ENCODE data around the gene MYO16.

DNA sequence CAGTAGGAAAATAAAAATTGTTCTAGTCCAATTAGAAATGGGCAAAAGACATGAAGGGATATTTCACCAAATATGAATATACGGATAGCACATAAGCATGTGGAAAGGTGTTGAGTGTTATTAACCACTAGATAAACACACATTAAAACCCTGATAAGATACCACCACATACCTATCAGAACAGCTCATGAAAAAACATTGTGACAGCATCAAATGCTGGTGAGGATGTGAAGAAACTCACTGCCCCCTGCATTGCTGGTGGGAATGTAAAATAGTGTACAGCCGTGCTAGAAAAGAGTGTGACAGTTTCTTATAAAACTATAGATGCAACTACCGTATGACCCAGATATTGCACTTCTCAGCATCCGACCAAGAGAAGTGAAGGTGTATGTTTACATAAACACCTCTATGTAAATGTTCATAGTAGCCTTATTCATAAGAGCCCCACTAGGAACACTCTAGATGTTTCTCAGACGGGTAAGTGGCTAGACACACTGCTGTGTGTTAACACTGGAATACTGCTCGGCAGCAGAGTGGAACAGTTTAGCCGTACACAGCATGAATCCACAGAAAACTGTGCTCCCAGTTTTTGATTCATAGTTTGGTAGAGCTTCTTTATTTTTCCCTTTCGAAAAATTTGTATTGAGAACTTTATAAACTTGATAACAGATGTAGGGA lies 321.1 kb downstream of the MYO16 start:
- no peak for TF ChIP-seq CTCF (IDR thresholded peaks at IDR 0.05)
- TF ChIP-seq ZFX (IDR thresholded peaks at IDR 0.05; ENCODE audit: borderline replicate concordance), result no peak
